HCT116 (cell line): ENCODE measurements around the gene CCSER1. TPM values are rescaled to one million over a fixed set of nuclear protein-coding genes. Genes with fewer than 3 reads are reported as not detected.

Source experiments
- ATAC-seq: fragments of 200-7000 bp; cut with Tn5 transposase; 2 replicates; pipeline ENCODE4 v1.9.1; 2020; ENCODE audit warnings: mild to moderate bottlenecking, moderate library complexity
- BruUV-seq: library from RNA; stranded (reverse); fragments of 400-500 nt; replicated peaks from 2 replicates; lab custom pipeline; 2021; lab: Mats Ljungman, UMichigan
- CTCF ChIA-PET: fragments of 300-600 bp; sonication (Branson Sonifier 250); formaldehyde crosslinking; loops from one replicate; lab custom pipeline; 2021; ENCODE audit warnings: antibody characterized with exemption; lab: Charles Lee
- POLR2A ChIA-PET: fragments of 300-600, 350-600 bp; sonication (Branson Sonifier 250); formaldehyde crosslinking; loops from one replicate; lab custom pipeline; 2021; ENCODE audit warnings: antibody characterized with exemption; lab: Charles Lee
- RAD21 ChIA-PET, 2 experiments: fragments of 300-600 bp; sonication (Branson Sonifier 250); formaldehyde crosslinking; loops; one replicate each; lab custom pipeline; 2023; ENCODE audit warnings: low total read pairs in 2 of 2; ENCODE audit not compliant: uncharacterized antibody in 2 of 2, unreplicated experiment in 2 of 2, low non-redundant PET in 1 of 2; lab: Charles Lee
- DNase-seq: peaks from one replicate; pipeline ENCODE4 v3.0.0-alpha.2; 2010; ENCODE audit warnings: low read depth, low spot score
- H2AFZ ChIP-seq: fragments of 200-600 bp; shearing (Covaris generic), sonication (generic); 2 replicates; pipeline ENCODE4 v1.6.1; 2017; ENCODE audit warnings: low read depth, mixed run types, mixed read lengths, antibody characterized with exemption, low read length; ENCODE audit not compliant: poor library complexity, severe bottlenecking
- H3K27ac ChIP-seq: 2 replicates; pipeline ENCODE4 v1.5.1; 2012; ENCODE audit warnings: low read depth, low read length
- H3K27me3 ChIP-seq: fragments of 200-600 bp; sonication (generic); 2 replicates; pipeline ENCODE4 v1.6.1; 2016; ENCODE audit warnings: mixed run types, low read length, mixed read lengths; ENCODE audit not compliant: insufficient read depth
- H3K36me3 ChIP-seq, 2 experiments: fragments of 200-500 bp in 1 of 2; fragments of 200-600 bp in 1 of 2; sonication (Bioruptor generic) in 1 of 2; sonication (generic) in 1 of 2; 2 replicates each; pipeline versions ENCODE4 v1.5.1 to v1.6.1; 2014 to 2016; ENCODE audit warnings: low read length in 2 of 2, inconsistent platforms in 1 of 2, mixed read lengths in 1 of 2, mixed run types in 1 of 2; ENCODE audit not compliant: insufficient read depth in 2 of 2, control insufficient read depth in 1 of 2
- H3K4me1 ChIP-seq, 2 experiments: fragments of 200-600 bp in 1 of 2; sonication (generic) in 1 of 2; 2 replicates each; pipeline versions ENCODE4 v1.5.1 to v1.6.1; 2012 to 2017; ENCODE audit warnings: low read length in 2 of 2, inconsistent platforms in 1 of 2, mild to moderate bottlenecking in 1 of 2, mixed read lengths in 1 of 2, mixed run types in 1 of 2, moderate library complexity in 1 of 2; ENCODE audit not compliant: insufficient read depth in 2 of 2, control insufficient read depth in 1 of 2
- H3K4me2 ChIP-seq: fragments of 200-600 bp; sonication (generic); 2 replicates; pipeline ENCODE4 v1.6.1; 2017; ENCODE audit warnings: mixed run types, low read length, mixed read lengths
- H3K4me3 ChIP-seq, 2 experiments: fragments of 200-600 bp in 1 of 2; sonication (generic) in 1 of 2; replicated peaks in 1 of 2; 2 replicates each; pipeline ENCODE4 v1.5.1; 2011 to 2016; ENCODE audit warnings: low read length in 2 of 2, control low read depth in 1 of 2, low read depth in 1 of 2, mild to moderate bottlenecking in 1 of 2, mixed read lengths in 1 of 2, mixed run types in 1 of 2
- H3K79me2 ChIP-seq: fragments of 200-600 bp; sonication (generic); 2 replicates; pipeline ENCODE4 v1.6.1; 2017; ENCODE audit warnings: mild to moderate bottlenecking, mixed run types, low read length, moderate library complexity, mixed read lengths; ENCODE audit not compliant: insufficient read depth
- H3K9ac ChIP-seq: fragments of 200-600 bp; sonication (generic); 2 replicates; pipeline ENCODE4 v1.6.1; 2016; ENCODE audit warnings: low read length, mixed read lengths
- H3K9me2 ChIP-seq: fragments of 200-600 bp; sonication (generic), shearing (Covaris generic); 2 replicates; pipeline ENCODE4 v1.6.1; 2017; ENCODE audit warnings: mixed run types, mild to moderate bottlenecking, moderate library complexity; ENCODE audit not compliant: insufficient read depth
- H3K9me3 ChIP-seq, 2 experiments: fragments of 200-500 bp in 1 of 2; fragments of 200-600 bp in 1 of 2; sonication (Bioruptor generic) in 1 of 2; sonication (generic) in 1 of 2; 2 replicates each; pipeline ENCODE4 v1.6.1; 2014 to 2017; ENCODE audit warnings: low read length in 2 of 2, mixed read lengths in 2 of 2, inconsistent platforms in 1 of 2, low read depth in 1 of 2, mild to moderate bottlenecking in 1 of 2, mixed run types in 1 of 2, moderate library complexity in 1 of 2; ENCODE audit not compliant: control insufficient read depth in 1 of 2, insufficient read depth in 1 of 2
- H4K20me1 ChIP-seq: fragments of 200-600 bp; sonication (generic), shearing (Covaris generic); 2 replicates; pipeline ENCODE4 v1.6.1; 2017; ENCODE audit warnings: mixed run types, mild to moderate bottlenecking, moderate library complexity; ENCODE audit not compliant: insufficient read depth
- CTCF ChIP-seq, 3 experiments: fragments of 200-600 bp in 1 of 3; sonication (generic) in 1 of 3; IDR thresholded peaks in 2 of 3; conservative IDR thresholded peaks in 1 of 3; 2 replicates each; pipeline ENCODE4 v1.5.1; 2012 to 2017; ENCODE audit warnings: low read depth in 2 of 3, low read length in 2 of 3, antibody characterized with exemption in 1 of 3, borderline replicate concordance in 1 of 3, control low read depth in 1 of 3, mild to moderate bottlenecking in 1 of 3, mixed read lengths in 1 of 3, mixed run types in 1 of 3, moderate library complexity in 1 of 3; ENCODE audit not compliant: insufficient read depth in 1 of 3
- ELF1 ChIP-seq: IDR thresholded peaks from 2 replicates; pipeline ENCODE4 v1.6.1; 2012; ENCODE audit warnings: low read depth, borderline replicate concordance
- JUND ChIP-seq: IDR thresholded peaks from 2 replicates; pipeline ENCODE4 v1.6.1; 2012
- REST ChIP-seq: IDR thresholded peaks from 2 replicates; pipeline ENCODE4 v1.6.1; 2012; ENCODE audit warnings: low read depth
- SP1 ChIP-seq: IDR thresholded peaks from 2 replicates; pipeline ENCODE4 v1.6.1; 2012; ENCODE audit warnings: low read depth
- SRF ChIP-seq: IDR thresholded peaks from 2 replicates; pipeline ENCODE4 v1.6.1; 2012; ENCODE audit warnings: low read depth
- TCF7L2 ChIP-seq: IDR thresholded peaks from 2 replicates; pipeline ENCODE4 v1.7.0; 2011; ENCODE audit warnings: borderline replicate concordance, inconsistent platforms; ENCODE audit not compliant: insufficient read depth, insufficient read length; ENCODE audit errors: extremely low read depth
- YY1 ChIP-seq: IDR thresholded peaks from 2 replicates; pipeline ENCODE4 v1.6.1; 2011; ENCODE audit warnings: low read length, low read depth, moderate library complexity, mild to moderate bottlenecking; ENCODE audit not compliant: insufficient replicate concordance; ENCODE audit errors: extremely low read depth
- intact Hi-C: fragments of 100-400 bp; cut with micrococcal nuclease; formaldehyde crosslinking; loops from 2 replicates; pipeline ENCODE4 v1.10.0; 2022
- total RNA-seq: library from RNA; stranded (reverse); gene quantifications from one replicate; pipeline ENCODE4 v1.2.1, GENCODE V29; 2021; ENCODE audit not compliant: unreplicated experiment

CCSER1 gene
- total RNA-seq, 1 experiment from 2014 or later = 6.7 TPM

GRCh38 chr4:90328558-90328957 is 201.4 kb downstream of the CCSER1 start:
- H3K9me3 ChIP-seq = no peaks in the 10 kb centered on the region
- POLR2A ChIA-PET = no interaction called here
- H3K36me3 ChIP-seq = no peaks in the 10 kb centered on the region
- peak; percentile 44 for DNase-seq
- H3K9me2 ChIP-seq = no peaks in the 10 kb centered on the region
- ATAC-seq = peak; percentile 91
- TF ChIP-seq TCF7L2 (no peak), SRF (no peak), CTCF (IDR thresholded peaks at IDR 0.05 in 2 of 3, conservative IDR thresholded peaks at IDR 0.05 in 1 of 3; ENCODE audit: borderline replicate concordance in 1 of 3, insufficient read depth in 1 of 3, low read depth in 2 of 3, low read length in 2 of 3) (no peak)
- TF ChIP-seq, all 23 proteins: peak for 0
- Histone ChIP-seq H2AFZ (no peak overlapping the region), H3K9ac (no peak overlapping the region), H3K4me1 (peaks cover 10 to 20% of the 10 kb centered on the region in 2 experiments), H3K27ac (no peak overlapping the region), H4K20me1 (no peaks in the 10 kb centered on the region), H3K27me3 (no peaks in the 10 kb centered on the region), H3K4me3 (no peak overlapping the region), H3K4me2 (peak overlapping the region; percentile 52), H3K79me2 (no peaks in the 10 kb centered on the region)
- RAD21 ChIA-PET = no interaction called here
- CTCF ChIA-PET = no interaction called here
- intact Hi-C loops = no loop called here
- BruUV-seq = no TSS peak

GRCh38 chr4:90330546-90330945 is 203.4 kb downstream of the CCSER1 start:
- H3K4me2 ChIP-seq = no peak overlapping the region
- H3K27ac ChIP-seq = no peak overlapping the region
- H3K9me2 ChIP-seq = no peaks in the 10 kb centered on the region
- no peak overlapping the region for H2AFZ ChIP-seq
- no TSS peak for BruUV-seq
- no peaks in the 10 kb centered on the region for H3K9me3 ChIP-seq
- no peaks in the 10 kb centered on the region for H3K27me3 ChIP-seq
- TF ChIP-seq JUND (no peak), ELF1 (no peak), REST (no peak), SP1 (no peak), YY1 (no peak)
- TF ChIP-seq, all 23 proteins: peak for 0
- intact Hi-C loops = no loop called here
- Histone ChIP-seq H3K79me2 (no peaks in the 10 kb centered on the region), H3K36me3 (no peaks in the 10 kb centered on the region), H3K4me1 (peaks cover 10 to 20% of the 10 kb centered on the region in 2 experiments), H4K20me1 (no peaks in the 10 kb centered on the region), H3K9ac (no peak overlapping the region), H3K4me3 (no peak overlapping the region)
- ATAC-seq (no peak), DNase-seq (no peak)
- CTCF ChIA-PET = no interaction called here
- POLR2A ChIA-PET = no interaction called here
- RAD21 ChIA-PET = no interaction called here
